DND-41 (cell line): ENCODE measurements around the gene NR4A1.

Experiments used
- ATAC-seq: fragments of 200-7000 bp; cut with Tn5 transposase; 3 replicates; pipeline ENCODE4 v1.9.1; 2021; ENCODE audit warnings: low read depth; ENCODE audit not compliant: insufficient read depth
- DNase-seq: peaks from one replicate; pipeline ENCODE4 v3.0.0-alpha.2; 2020
- H2AFZ ChIP-seq: 2 replicates; pipeline ENCODE4 v1.6.0; 2012; ENCODE audit warnings: low read depth, low read length
- H3K27ac ChIP-seq: 2 replicates; pipeline ENCODE4 v1.5.1; 2012; ENCODE audit warnings: low read length, inconsistent platforms
- H3K27me3 ChIP-seq: fragments of 200-600 bp; sonication (generic); 2 replicates; pipeline ENCODE4 v1.6.0; 2012; ENCODE audit warnings: low read length, mild to moderate bottlenecking, inconsistent platforms; ENCODE audit not compliant: insufficient read depth, poor library complexity
- H3K36me3 ChIP-seq: 2 replicates; pipeline ENCODE4 v1.5.1; 2012; ENCODE audit warnings: low read length, inconsistent platforms; ENCODE audit not compliant: insufficient read depth
- H3K4me1 ChIP-seq: 2 replicates; pipeline ENCODE4 v1.5.1; 2012; ENCODE audit warnings: mild to moderate bottlenecking, low read length; ENCODE audit not compliant: insufficient read depth
- H3K4me2 ChIP-seq: 2 replicates; pipeline ENCODE4 v1.6.0; 2012; ENCODE audit warnings: mild to moderate bottlenecking, moderate library complexity, low read length, inconsistent platforms; ENCODE audit not compliant: insufficient read depth
- H3K4me3 ChIP-seq, 2 experiments: fragments of 200-600 bp in 1 of 2; shearing (Covaris generic) in 1 of 2; 2 replicates each; pipeline ENCODE4 v1.5.1; 2012 to 2016; ENCODE audit warnings: inconsistent platforms in 2 of 2, low read length in 2 of 2, mild to moderate bottlenecking in 2 of 2, low read depth in 1 of 2, moderate library complexity in 1 of 2
- H3K79me2 ChIP-seq: 2 replicates; pipeline ENCODE4 v1.6.0; 2012; ENCODE audit warnings: low read length, inconsistent platforms; ENCODE audit not compliant: insufficient read depth
- H3K9ac ChIP-seq: 2 replicates; pipeline ENCODE4 v1.6.0; 2012; ENCODE audit warnings: low read depth, mild to moderate bottlenecking, inconsistent platforms, low read length, moderate library complexity
- H3K9me3 ChIP-seq: 2 replicates; pipeline ENCODE4 v1.5.1; 2012; ENCODE audit warnings: low read length, moderate library complexity, mild to moderate bottlenecking, inconsistent platforms; ENCODE audit not compliant: insufficient read depth, severe bottlenecking
- H4K20me1 ChIP-seq: 2 replicates; pipeline ENCODE4 v1.6.0; 2012; ENCODE audit warnings: low read length; ENCODE audit not compliant: insufficient read depth
- EZH2 ChIP-seq: IDR thresholded peaks from 3 replicates; pipeline ENCODE4 v1.6.1; 2012; ENCODE audit warnings: borderline replicate concordance, low read depth, mild to moderate bottlenecking, moderate library complexity, low read length, inconsistent platforms; ENCODE audit not compliant: severe bottlenecking
- TF ChIP-seq, protein P1 (sequence below): IDR thresholded peaks from 2 replicates; pipeline ENCODE4 v1.5.1; 2012; ENCODE audit warnings: borderline replicate concordance, low read length, moderate library complexity, mild to moderate bottlenecking; ENCODE audit not compliant: poor library complexity, severe bottlenecking; ENCODE audit errors: extremely low read depth

Gene NR4A1

DNA sequence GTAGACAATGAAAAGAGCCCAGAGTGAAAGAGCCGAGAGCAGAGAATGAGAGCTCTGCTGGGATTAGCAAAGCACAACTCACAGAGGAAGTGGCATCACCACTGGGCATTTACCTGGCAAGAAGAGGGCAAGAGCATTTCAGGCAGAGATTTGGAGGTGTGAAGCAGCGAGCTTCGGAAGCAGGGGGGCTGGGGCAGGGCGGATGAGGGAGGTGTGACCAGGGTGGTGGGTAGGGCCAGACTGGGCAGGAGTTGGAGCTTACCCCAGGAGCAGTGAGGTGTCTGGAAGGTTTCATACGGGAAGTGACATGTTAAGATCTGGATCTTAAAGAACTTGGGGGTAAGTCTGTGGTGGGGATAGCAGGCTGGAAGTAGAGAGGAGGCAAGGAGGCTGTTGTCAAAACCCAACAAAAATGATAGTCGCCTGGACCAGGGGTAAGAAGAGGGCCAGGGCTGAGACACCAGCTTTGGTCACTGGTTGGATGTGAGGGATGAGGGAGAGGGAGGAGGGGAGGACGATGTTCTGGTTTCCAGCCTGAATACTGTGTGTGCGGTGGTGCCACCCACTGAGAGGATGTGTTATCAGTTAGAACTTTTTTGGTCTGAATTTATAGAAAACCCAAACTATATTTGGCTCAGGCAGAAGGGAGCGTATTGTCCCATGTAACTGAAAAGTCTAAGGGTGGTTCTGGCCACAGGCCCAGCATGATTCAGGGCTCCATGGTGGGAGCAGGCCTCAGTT lies 33.4 kb downstream of the NR4A1 start:
- Histone ChIP-seq H3K4me2 (no peak overlapping the region), H2AFZ (no peak overlapping the region), H3K27me3 (peaks cover 6% of the 10 kb centered on the region), H3K9me3 (no peaks in the 10 kb centered on the region), H3K4me3 (no peak overlapping the region), H3K36me3 (no peaks in the 10 kb centered on the region), H3K27ac (no peak overlapping the region), H3K4me1 (peaks cover 29% of the 10 kb centered on the region), H4K20me1 (peaks cover 4% of the 10 kb centered on the region), H3K79me2 (no peaks in the 10 kb centered on the region), H3K9ac (no peak overlapping the region)
- no peak for ATAC-seq
- TF ChIP-seq, protein P1, sequence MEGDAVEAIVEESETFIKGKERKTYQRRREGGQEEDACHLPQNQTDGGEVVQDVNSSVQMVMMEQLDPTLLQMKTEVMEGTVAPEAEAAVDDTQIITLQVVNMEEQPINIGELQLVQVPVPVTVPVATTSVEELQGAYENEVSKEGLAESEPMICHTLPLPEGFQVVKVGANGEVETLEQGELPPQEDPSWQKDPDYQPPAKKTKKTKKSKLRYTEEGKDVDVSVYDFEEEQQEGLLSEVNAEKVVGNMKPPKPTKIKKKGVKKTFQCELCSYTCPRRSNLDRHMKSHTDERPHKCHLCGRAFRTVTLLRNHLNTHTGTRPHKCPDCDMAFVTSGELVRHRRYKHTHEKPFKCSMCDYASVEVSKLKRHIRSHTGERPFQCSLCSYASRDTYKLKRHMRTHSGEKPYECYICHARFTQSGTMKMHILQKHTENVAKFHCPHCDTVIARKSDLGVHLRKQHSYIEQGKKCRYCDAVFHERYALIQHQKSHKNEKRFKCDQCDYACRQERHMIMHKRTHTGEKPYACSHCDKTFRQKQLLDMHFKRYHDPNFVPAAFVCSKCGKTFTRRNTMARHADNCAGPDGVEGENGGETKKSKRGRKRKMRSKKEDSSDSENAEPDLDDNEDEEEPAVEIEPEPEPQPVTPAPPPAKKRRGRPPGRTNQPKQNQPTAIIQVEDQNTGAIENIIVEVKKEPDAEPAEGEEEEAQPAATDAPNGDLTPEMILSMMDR = no peak
- no peak for TF ChIP-seq EZH2
- no peak for DNase-seq

DNA sequence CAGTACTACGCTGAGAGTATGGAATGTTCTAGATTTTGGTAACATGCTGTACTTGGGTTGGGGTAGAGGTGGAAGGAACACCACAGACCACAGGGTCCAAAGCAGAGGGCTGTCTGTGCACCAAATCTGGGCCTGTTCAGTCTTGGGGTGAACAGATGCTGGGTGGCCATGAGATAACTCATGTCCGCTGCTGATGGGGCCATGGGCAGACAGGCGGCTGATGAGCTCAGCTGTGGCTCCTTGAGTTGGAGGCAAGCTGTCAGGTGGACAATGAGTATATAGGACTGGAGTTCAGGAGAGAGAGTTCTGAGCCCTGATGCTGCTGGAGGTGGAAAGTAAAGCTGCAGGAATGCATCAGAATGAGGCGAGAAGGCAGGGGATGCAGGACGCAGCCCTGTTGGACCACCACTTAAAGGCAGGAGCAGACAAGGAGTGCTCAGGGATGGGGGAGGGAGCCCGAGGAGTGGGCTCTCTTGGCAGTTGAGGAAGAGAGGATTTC lies 34.5 kb downstream of the NR4A1 start:
- H4K20me1 ChIP-seq = peaks cover 4% of the 10 kb centered on the region
- TF ChIP-seq EZH2 = no peak
- TF ChIP-seq, protein P1 = no peak
- ATAC-seq = no peak

DNA sequence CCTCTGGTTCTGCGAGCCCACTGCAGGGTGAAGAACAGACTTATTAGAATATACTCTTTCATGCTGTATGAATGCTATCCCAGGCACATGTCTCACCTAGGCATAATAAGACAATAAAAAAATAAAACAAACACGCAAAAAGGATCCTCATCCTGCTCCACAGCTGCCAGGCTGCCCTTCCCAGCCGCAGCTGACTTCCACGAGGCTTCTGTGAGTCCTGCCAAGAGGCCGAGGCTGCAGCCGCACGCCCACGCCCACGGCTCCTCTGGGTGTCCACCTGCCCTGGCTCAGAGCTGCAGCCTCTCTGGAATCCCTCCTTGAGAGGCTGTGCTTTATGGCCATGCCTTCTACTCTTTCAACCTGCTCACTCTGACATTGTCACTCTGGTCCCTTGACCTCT lies 35.1 kb downstream of the NR4A1 start:
- TF ChIP-seq, protein P1 = no peak
- TF ChIP-seq EZH2 = no peak
- Histone ChIP-seq H3K4me1 (peaks cover 17% of the 10 kb centered on the region), H3K9me3 (no peaks in the 10 kb centered on the region), H3K4me3 (no peak overlapping the region), H3K36me3 (no peaks in the 10 kb centered on the region), H4K20me1 (peaks cover 4% of the 10 kb centered on the region), H3K9ac (no peak overlapping the region), H3K27ac (no peak overlapping the region), H3K79me2 (no peaks in the 10 kb centered on the region), H3K27me3 (peaks cover 14% of the 10 kb centered on the region), H3K4me2 (no peak overlapping the region), H2AFZ (no peak overlapping the region)
- DNase-seq (no peak), ATAC-seq (no peak)

More for the DNA sequence above, 34.5 kb downstream of the NR4A1 start:
- Histone ChIP-seq H3K27me3 (peaks cover 14% of the 10 kb centered on the region), H3K4me3 (no peak overlapping the region), H3K4me1 (peaks cover 23% of the 10 kb centered on the region), H2AFZ (no peak overlapping the region), H3K27ac (no peak overlapping the region), H3K4me2 (no peak overlapping the region), H3K79me2 (no peaks in the 10 kb centered on the region), H3K9me3 (no peaks in the 10 kb centered on the region), H3K9ac (no peak overlapping the region), H3K36me3 (no peaks in the 10 kb centered on the region)
- DNase-seq = no peak
